NCI-H446 treated with DMSO at 0.1 percent for 48 hours (cell line): ENCODE data around the gene VEGFB.

ENCODE experiments used
- DNase-seq: peaks from one replicate; lab custom pipeline; 2025; lab: John Stamatoyannopoulos, UW

Gene VEGFB

DNA sequence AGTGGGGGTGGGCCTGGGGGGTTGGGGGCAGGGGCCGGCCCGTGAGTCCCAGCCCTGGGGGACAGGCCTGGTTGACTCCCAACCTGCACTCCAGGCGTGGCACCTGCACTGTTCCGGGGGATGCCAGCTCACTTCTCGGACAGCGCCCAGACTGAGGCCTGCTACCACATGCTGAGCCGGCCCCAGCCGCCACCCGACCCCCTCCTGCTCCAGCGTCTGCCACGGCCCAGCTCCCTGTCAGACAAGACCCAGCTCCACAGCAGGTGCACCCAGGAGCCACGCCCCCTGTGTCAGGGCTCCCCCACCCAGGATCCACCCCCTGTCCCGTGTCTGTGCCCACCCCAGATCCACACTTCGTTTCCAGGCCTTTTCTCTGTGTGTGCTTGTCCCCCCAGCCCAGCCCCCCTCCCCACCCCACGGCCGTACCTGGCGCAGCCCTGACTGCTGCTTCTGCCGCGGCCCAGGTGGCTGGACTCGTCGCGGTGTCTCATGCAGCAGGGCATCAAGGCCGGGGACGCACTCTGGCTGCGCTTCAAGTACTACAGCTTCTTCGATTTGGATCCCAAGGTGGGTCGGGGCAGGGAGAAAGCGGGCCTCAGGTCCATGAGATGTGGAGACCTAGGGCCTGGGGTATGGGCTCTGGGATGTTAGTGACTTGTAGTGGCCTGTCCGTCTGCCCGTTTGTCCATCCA lies 23.1 kb upstream of the VEGFB start:
- no peak for DNase-seq

DNA sequence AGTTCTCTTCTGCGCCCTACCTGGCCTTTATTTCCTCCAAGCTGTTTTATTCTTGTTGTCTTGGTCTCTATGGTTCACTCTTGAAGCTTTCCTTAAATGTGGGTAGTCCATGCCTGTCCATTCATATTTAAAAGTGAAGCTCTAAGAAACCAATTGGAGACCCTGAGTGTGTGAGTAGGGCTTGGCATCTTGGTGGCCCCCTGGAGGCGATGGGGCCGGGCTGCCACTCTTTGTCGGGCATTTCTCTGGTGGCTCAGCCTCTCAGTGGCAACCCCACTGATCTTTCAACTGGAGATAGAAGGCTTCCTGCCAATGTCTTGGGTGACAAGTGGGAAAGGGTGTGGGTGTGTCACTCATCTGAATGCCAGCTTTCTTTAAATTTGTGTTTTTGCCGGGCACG lies 17.5 kb upstream of the VEGFB start:
- DNase-seq = no peak

DNA sequence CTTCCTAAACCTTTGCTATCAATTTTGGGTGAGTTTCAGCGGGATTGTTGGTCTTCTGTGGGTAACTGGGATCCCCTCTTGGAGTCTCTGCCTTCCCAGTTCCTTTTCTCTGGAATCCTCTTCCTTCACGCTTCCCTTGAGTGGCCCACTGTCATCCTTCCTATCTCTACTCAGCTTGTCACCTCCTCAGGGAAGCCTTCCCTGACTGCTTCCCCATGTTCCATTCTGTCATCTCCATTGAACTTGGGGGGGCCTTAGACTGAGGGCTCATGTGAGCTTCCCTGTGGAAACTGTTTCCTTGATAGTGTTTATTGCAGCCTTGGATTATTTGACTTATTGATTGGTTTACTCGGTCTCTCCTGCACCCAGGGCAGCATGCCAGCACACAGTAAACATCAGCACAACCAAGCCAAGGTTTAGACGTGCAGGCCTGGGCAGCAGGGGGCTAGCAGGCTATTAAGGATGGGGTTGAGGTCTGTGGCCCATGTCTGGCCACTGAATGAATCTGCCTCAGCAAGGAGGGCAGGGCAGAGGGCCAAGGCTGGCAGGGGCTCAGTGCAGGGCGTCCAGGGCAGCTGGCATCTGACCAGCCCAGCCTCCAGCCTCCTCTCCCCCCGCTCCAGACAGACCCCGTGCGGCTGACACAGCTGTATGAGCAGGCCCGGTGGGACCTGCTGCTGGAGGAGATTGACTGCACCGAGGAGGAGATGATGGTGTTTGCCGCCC lies 15.6 kb upstream of the VEGFB start:
- DNase-seq = no peak

DNA sequence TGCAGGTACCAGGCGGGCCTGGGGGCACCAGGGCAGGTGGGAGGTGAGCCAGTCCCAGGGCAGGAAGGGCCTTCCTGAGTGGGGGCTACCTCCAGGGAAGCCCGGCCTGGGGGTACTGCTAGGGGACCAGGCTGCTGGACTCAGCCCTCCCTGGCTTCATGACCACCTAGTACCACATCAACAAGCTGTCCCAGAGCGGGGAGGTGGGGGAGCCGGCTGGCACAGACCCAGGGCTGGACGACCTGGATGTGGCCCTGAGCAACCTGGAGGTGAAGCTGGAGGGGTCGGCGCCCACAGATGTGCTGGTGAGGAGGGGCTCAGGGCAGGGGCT lies 15.1 kb upstream of the VEGFB start:
- DNase-seq = no peak

DNA sequence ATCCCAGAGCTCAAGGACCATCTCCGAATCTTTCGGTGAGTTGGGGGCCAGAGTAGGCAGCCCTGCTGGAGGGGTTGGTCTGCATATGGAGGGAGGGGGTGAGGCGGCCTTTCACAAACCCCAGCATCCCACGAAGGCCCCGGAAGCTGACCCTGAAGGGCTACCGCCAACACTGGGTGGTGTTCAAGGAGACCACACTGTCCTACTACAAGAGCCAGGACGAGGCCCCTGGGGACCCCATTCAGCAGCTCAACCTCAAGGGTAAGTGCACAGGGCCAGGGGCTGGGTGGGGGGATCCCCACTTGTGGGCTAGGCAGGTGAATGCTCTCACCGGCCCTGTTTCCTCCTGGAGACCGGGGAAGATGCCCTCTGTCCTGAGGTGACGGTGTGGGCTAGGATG lies 14.6 kb upstream of the VEGFB start:
- no peak for DNase-seq

DNA sequence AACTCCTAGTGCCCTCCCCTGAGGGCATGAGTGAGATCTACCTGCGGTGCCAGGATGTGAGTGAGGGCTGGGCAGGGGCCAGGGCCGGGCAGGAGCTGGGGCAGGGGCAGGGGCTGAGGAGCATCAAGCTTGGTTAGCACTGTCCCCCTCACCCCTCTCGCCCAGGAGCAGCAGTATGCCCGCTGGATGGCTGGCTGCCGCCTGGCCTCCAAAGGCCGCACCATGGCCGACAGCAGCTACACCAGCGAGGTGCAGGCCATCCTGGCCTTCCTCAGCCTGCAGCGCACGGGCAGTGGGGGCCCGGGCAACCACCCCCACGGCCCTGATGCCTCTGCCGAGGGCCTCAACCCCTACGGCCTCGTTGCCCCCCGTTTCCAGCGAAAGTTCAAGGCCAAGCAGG lies 14.1 kb upstream of the VEGFB start:
- no peak for DNase-seq

DNA sequence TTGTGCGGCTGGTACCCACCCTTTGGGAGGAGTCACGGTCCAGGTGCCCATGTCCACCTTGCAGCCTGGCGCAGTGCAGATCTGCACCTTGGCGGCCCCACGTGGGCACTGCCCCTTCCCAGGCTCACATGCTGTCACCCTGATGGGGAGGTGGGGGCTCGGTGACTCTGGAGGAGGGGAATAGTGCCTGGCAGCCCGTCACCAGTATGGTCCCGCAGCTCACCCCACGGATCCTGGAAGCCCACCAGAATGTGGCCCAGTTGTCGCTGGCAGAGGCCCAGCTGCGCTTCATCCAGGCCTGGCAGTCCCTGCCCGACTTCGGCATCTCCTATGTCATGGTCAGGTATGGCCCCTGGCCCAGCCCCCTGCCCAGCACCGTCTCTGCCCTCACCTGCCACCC lies 13.6 kb upstream of the VEGFB start:
- no peak for DNase-seq

DNA sequence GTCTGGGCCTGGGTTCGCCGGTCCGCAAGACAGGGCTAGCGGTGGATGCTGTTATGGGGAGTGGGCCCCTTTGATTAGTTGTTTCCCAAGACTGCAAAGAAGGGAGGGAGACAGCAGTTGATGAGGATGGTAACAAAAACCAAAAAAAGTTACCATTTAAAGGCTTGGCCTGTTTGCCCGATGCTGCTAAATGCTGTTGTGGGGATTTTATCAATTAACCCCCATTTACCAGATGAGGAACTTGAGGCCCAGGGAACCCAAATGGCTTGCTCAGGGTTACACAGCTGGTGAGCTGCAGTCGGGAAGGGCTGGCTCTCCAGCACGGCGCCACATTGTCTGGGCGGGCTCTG lies 11.8 kb upstream of the VEGFB start:
- DNase-seq = no peak

DNA sequence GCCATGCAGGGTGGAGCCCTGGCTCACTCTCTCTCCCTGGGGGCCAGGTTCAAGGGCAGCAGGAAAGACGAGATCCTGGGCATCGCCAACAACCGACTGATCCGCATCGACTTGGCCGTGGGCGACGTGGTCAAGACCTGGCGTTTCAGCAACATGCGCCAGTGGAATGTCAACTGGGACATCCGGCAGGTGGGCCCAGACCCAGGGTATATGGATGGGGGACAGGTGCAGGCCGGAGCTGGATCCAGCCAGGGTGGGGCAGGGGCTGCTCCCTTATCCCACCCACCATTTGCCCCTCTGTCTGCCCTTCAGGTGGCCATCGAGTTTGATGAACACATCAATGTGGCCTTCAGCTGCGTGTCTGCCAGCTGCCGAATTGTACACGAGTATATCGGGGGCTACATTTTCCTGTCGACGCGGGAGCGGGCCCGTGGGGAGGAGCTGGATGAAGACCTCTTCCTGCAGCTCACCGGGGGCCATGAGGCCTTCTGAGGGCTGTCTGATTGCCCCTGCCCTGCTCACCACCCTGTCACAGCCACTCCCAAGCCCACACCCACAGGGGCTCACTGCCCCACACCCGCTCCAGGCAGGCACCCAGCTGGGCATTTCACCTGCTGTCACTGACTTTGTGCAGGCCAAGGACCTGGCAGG lies 11.3 kb upstream of the VEGFB start:
- DNase-seq = no peak

DNA sequence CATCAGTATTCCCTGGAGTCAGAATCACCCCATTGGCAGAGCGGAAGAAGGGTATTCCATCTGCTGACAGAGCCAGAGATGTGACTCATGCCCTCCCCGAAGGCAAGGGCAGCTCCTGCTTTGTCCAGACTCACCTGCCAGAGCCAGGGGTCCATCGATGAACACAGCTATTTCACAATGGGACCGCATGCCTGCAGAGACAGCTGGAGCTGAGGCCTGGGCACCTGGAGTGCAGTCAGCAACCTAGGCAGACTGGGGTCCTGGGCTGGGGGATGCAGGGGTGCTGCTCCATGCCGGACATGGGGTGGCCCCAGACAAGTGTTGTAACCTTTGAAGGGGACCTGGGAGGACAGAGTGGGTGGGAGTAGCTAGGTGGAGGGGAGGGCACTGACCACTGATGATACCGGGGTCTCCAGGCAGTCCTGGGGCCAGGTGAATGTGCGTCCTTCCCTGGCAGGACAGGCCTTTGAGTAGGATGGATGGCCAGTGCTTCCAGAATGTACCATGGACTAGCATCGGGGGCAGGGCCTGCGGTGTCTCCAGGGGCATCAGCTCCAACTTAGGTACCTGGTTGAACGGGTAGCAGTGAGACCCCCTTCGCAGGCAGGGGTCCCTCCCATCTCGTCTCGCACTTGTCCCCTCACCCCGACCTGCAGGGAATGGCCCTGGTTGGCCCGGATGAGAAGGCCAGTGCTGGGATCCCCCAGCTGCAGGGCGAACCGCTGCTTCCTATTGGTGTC lies 10.1 kb upstream of the VEGFB start:
- no peak for DNase-seq

DNA sequence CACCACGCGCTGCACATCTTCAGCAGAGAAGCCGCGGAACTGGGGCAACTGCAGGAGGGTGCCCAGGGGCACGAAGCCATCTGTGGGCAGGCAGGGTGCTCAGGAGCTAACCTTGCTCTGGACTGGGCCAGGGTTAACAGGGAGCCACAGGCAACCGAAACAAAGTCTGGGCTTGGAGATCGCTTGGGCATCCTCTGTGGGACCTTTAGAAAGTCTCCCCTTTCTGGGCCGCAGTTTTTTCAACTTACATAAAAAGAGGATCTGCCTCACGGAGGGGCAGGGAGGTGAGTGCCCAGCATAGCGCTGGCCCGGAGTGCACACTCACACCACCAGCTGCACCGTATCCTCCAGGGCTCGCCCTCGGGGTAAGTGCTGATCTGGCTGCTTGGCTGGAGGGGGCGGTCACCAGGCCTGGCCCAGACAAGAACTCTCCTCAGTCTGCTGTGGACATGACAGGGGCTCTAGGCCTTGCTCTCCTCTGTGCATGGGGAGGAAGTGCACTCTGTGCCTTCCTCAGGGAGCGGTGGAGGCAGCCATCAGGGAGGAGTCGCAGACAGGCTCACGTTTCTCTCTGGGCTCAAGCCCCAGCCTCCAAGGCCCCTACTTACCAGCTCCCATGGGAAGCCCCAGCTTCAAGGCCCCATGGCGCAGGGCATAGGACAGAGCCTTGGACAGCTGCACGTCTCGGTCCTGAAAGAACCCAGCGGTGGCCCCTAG lies 9.3 kb upstream of the VEGFB start:
- DNase-seq = no peak

DNA sequence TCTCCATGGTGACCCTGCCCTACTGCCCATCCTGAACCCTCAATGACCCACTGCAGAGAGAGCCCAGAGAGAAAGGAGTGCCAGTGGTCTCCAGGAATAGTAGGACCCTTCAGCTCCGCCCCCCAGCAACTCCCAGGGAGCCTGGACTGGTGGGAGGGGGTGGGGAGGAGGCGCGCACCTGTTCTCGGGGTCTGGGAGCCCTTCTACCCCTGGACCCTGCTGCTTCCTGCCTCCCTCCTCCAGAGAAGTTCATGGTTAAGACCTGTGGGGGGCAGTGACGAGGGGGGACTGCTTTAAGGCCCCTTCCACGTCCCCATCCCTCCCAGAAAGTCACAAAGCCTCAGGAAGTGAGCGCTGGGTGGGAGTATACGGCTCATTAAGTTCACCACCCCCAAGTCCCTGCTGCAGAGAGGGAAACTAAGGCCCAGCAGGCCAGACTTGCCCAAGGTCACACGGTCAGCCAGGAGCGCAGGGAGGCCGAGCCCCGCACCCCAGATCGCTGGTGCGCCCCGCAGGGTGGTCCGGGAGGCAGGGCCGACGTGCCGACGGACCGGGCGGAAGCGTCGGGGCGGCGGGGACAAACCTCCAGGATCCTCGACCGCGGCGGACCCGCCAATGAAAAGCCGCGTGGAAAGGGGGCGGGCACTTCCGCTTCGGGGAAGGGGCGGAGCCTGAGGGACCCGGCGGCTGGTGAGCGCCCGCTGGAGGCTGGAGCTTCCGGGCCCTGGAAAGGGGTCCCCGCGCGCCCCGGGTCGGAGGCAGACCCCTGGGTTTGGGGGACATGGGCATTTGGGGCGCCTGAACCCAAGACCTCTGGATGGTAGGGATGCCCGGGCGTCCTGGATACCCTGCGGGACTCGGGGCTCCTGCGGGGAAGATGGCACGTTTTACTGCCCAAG lies 8.5 kb upstream of the VEGFB start, which contains the start of the genes NUDT22 and TRPT1:
TSS of gene NUDT22 (plus strand) at position 667 of the 899 bp plus-strand sequence. CDS start 379 bp downstream, outside the sequence.
TSS of gene TRPT1 (minus strand) at position 579 of the 899 bp plus-strand sequence. CDS start at position 253, 326 bp downstream.
- DNase-seq = peak; percentile 52

DNA sequence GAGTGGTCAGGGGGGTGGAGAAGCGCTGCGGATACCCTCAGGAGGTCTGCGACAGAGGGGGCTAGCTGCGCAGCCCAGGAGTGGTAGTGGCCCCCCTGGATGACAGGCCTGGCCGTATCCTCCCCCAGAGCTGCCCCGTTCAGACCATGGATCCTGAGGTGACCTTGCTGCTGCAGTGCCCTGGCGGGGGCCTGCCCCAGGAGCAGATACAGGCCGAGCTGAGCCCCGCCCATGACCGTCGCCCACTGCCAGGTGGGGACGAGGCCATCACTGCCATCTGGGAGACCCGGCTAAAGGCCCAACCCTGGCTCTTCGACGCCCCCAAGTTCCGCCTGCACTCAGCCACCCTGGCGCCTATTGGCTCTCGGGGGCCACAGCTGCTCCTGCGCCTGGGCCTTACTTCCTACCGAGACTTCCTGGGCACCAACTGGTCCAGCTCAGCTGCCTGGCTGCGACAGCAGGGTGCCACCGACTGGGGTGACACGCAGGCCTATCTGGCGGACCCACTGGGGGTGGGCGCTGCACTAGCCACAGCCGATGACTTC lies 7.8 kb upstream of the VEGFB start:
- DNase-seq = no peak

DNA sequence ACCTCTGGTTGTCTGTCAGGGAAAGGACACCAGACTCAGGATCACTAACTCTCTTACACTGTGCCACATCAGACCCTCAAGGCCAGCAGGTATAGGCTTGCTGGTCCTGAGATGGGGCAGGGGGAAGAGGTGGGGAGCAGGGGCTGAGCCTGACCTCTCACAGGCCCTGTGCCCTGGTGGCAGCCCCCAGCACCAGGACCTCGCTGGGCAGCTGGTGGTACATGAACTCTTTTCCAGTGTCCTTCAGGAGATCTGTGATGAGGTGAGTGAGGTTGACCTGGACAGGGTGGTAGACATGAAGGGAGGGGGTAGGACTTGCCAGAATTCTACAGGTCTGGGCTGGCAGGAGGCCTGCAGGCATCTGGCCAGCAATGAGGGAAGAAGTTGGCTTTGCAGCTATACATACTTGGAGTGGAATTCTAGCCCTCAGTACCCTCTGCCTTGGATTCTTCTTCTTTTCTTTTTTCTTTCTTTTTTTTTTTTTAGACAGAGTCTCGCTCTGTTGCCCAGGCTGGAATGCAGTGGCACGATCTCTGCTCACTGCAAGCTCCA lies 6.9 kb upstream of the VEGFB start:
- DNase-seq = no peak

DNA sequence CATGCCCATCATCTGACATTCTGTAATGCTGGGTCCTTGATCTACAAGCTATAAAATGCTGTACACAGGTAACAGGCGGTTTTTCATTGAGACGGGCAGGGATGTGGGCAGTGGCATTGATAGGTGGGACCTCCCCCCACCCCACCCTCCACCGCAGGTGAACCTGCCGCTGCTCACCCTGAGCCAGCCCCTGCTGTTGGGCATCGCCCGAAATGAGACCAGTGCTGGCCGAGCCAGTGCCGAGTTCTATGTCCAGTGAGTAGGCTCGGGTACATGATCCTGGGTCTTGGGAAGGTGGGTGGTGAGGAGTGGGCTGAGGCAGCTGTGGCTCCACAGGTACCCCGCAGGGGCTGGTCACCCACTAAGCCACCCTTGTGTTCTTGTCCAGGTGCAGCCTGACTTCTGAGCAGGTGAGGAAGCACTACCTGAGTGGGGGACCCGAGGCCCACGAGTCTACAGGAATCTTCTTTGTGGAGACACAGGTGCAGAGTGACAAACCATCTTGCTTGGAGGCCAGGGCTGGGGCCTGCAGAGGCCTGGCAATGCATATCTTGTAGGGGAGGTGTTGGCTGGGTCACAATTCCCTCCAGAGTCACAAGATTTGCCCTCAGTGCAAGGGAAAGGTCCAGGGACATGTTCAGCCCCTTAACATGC lies 5.2 kb upstream of the VEGFB start:
- no peak for DNase-seq

DNA sequence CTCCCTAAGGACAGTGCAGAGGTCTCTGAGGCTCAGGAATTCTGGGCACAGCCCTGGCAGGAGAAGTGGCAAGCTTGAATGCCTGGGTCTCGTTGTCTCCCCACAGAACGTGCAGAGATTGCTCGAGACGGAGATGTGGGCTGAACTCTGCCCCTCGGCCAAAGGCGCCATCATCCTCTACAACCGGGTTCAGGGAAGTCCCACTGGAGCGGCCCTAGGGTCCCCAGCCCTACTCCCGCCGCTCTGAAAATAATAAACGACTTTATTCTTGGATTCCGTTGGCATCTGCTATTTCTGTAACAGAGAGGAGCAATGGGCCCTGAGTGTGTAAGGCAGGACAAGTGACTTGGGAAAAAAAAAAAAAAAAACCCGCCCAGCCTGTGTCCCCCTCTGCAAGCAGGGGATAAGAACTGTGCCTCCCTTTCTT lies 4.6 kb upstream of the VEGFB start:
- DNase-seq = no peak

DNA sequence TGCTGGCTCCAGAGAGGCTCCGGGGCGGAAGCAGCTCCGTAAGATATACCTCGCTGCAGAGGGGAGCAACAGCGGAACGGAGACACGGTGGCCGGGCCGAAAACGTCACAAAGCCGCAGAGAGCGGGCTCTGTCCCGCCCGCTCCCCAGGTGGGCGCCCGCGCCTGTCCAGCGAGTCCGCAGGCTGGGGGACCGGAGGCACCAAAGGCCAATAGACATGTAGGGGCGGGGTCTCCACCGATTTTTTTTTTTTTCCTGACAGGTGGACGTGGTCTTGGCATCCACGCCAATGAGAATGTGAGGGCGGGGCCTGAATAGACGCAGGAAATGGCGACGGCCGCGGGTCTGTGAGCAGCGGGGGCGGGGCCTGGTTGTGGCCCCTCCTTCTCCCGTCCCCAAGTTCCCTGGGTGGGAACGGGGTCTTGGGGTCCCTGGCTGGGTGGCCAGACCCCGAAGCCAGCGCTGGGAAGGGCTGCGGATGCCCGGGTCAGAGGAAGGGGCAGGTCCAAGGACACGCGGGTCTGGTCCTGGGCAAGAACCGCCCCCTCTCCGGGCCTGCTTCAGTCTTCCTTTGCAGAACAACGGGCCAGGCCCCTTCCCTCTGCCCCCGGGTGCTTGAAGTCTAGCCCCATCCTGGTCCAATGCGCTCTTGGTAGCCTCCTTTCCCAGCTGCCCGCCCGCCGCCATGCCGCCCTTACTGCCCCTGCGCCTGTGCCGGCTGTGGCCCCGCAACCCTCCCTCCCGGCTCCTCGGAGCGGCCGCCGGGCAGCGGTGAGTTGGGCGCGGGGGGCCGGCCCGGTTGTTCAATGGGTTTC lies 4.0 kb upstream of the VEGFB start, which contains the start of gene DNAJC4:
TSS of gene DNAJC4 (plus strand) at position 378 of the 814 bp plus-strand sequence. CDS start at position 685, 307 bp downstream.
- DNase-seq = peak; percentile 84

DNA sequence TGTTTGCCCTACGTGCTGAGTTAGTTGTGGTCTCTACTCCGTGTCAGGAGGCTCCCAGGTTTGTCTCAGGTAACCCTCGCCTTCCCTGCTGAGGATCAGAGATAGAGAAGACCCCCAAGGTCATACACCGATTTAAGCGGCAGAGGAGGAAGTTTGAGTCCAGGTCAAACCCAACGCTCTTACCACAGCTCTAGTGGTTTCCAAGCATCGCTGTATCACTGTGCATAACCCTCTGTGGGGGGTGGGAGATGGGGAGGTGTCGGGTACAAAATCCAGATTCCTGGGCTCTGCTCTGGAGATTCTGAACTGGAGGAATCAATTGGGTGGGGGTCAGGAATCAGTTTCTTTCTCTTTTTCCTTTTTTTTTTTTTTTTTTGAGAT lies 3.4 kb upstream of the VEGFB start:
- DNase-seq = no peak

DNA sequence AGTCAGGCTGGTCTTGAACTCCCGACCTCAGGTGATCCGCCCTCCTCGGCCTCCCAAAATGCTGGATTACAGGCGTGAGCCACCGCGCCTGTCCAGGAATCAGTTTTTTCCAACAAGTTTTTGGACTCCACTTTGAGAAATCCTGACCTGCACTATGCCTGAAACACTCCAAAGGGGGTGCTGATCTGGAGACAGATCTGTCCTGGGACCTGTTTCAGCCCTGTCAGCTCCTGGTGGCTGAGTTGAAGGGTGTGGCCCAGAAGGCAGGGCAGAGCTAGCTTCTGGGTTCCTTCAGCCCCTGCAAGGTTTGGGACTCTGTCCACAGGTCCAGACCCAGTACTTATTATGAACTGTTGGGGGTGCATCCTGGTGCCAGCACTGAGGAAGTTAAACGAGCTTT lies 2.8 kb upstream of the VEGFB start:
- DNase-seq = no peak
